HG03064 (cell line): ENCODE results near the gene SPHK2.
"Not testable (repeated sequence)": the region's sequence is repeated elsewhere in the genome, so short reads cannot be mapped to it uniquely, and the experiment has no call there.

Experiments
- ATAC-seq: cut with Tn5 transposase; IDR thresholded peaks from one replicate; pipeline ENCODE4 v1.9.1; 2021; ENCODE audit warnings: low read depth; ENCODE audit not compliant: unreplicated experiment

SPHK2 gene

DNA sequence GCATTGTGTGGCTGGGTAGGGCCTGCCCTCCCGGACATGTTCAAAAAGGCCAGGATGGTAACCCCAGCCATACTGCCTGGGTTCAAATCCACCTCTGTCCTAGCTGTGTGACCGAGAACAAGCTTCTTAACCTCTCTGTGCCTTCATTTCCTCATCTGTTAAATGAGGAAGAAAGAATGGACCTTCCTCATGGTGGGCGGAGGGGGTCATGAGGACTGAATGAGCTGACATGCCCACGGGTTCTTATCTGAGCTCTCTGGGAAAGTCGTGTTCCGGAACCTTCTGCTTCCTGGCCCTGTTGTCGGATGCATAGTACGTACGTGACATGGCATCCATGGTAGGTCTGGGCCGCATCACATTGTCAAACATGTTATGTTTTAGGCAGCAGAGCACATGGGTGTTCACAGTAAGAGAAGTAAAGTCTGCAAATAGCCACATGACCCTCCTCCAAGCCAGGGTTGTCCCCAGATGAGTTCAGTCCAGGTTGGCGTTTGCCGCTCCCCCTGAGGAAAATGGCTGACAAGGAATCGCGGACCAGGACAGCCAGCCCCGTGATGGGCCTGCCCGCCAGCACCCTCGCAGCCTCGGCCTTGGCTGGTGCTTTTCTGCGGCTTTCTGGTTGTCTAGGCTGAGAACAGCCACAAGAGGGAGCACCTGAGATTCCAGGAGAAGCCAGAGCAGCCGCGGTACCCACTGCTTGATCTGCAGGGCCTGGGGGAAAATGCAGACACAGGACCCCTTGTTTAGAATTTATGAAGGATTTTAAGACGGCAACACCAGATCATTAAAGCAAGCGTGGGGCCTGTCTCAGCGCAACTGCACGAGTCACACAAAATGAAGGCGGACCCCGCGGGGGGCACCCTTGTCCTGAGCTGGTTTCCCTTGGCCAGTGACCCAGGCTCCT is 55.9 kb downstream of the SPHK2 start:
- no peak for ATAC-seq

DNA sequence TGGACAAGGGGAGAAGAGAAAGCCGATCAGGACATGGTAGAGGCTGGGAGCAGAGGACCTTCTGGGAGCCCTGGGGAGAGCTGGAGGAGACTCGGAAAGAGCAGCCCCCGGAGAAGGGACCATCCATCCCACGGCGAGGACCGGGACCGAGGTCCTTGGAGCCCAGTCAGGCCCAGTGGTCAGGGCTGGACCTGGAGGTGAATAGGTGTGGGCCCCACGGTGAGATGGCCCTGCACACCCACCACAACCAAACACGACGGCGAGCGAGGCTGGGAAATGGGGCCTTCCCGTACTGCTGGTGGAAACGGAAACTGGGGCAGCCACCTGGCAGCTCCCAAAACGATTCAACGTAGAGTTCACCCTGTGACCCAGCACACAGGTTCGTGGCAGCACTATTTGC is 57.2 kb downstream of the SPHK2 start:
- ATAC-seq = no peak

DNA sequence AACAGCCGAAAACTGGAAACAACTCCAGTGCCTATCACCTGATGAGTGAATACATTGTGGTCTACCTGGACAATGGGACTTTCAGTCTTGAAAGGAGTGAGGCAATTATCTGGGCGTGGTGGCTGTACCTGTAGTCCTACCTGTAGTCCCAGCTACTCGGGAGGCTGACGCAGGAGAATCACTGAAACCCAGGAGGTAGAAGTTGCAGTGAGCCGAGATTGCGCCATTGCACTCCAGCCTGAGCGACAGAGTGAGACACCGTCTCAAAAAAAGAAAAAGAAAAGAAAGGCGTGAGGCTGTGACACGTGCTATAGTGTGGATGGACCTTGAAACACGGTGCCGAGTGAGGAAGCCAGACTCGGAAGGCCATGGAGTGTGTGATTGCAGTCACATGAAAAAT is 57.6 kb downstream of the SPHK2 start:
- ATAC-seq = no peak

DNA sequence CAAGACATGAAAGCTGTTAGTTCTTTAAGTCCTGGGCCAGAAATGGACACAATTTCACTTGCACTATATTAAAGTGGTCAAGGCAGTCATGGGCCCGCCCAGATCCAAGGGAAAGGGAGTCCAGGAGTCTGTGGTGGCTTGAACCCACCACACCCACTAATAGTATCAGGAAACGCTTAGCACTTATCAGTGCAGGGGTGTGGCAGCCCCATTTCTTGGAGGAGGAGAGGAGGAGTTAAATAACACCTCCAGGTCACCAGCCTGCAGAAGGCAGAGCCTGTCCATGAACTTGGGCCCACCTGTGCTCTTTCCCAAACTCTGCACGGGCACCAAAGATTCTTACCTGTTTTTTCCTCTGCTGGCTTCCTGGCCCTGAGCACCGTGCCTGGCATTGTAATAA is 58.9 kb downstream of the SPHK2 start:
- no peak for ATAC-seq

DNA sequence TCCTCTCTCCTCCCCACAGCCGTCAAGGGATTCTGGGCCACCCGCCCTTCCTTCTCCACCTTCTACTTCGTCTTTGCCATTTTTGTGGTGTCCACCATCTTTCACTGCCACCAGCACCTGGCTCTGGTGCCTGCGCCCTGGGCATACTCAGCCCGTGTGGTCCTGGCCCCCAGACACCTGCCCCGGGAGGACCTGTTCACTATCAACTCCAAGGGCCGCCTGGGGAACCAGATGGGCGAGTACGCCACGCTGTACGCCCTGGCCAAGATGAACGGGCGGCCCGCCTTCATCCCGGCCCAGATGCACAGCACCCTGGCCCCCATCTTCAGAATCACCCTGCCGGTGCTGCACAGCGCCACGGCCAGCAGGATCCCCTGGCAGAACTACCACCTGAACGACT is 60.7 kb downstream of the SPHK2 start:
- not testable (repeated sequence) for ATAC-seq
